NCI-H2107 treated with DMSO at 0.1 percent for 48 hours (cell line): ENCODE results near the gene PRMT6.
"Not testable (repeated sequence)": the region's sequence is repeated elsewhere in the genome, so short reads cannot be mapped to it uniquely, and the experiment has no call there.

Source experiments
- DNase-seq: peaks from one replicate; lab custom pipeline; 2025; ENCODE audit not compliant: unreplicated experiment; lab: John Stamatoyannopoulos, UW

PRMT6 gene

GRCh38 chr1:107056426-107057196, at the start of gene PRMT6:
PRMT6 (plus strand) TSS chr1:107056674; CDS start chr1:107056716, 42 bp downstream.
- peak; percentile 63 for DNase-seq

- DNase-seq, result no peak
These were observed 47.2 kb upstream of the PRMT6 start for GRCh38 chr1:107009281-107009680.

DNA sequence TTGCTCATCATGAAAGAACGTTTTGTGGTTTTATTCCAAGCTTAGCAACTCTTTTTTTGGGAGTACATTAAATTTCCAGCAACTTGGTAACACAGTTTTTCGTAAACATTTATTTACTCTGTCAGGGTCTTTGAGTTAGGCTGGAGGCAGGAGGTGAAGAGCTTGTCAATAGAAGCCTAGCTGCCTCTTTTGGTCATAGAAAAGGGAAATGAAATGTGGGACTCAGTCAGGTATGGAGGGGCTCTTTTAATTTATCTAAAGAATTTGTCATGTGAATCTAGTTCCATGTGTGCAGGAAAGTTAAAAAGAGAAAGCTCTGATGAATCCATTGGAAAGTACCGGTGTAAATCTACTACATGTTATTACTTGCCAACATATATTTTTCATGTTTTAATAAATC, 45.9 kb upstream of the PRMT6 start:
- DNase-seq, result no peak

GRCh38 chr1:107016376-107016978, 40.0 kb upstream of the PRMT6 start:
- DNase-seq, result no peak

DNA sequence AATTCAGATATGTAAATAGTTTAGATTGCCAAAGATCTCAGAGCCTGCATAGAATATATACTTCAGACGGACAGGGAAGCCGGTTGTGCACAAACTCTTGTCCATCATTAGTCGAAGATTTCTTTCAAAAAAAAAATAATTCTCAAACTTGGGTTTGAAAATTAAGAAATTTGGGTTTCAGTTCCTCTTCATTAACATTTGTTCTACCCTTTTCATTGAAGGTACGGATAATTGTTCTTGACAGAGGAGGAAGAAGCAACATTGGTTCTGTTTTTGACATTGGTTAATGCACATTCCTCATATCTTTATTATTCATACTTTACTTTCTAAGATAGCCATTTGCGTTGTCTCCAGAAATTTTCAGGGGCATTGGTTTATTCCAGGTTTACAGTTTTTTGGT, 38.0 kb upstream of the PRMT6 start:
- no peak for DNase-seq

GRCh38 chr1:107019166-107019565, 37.3 kb upstream of the PRMT6 start:
- no peak for DNase-seq

- DNase-seq, result not testable (repeated sequence)
These were observed 17.6 kb upstream of the PRMT6 start for GRCh38 chr1:107038874-107039273.

DNA sequence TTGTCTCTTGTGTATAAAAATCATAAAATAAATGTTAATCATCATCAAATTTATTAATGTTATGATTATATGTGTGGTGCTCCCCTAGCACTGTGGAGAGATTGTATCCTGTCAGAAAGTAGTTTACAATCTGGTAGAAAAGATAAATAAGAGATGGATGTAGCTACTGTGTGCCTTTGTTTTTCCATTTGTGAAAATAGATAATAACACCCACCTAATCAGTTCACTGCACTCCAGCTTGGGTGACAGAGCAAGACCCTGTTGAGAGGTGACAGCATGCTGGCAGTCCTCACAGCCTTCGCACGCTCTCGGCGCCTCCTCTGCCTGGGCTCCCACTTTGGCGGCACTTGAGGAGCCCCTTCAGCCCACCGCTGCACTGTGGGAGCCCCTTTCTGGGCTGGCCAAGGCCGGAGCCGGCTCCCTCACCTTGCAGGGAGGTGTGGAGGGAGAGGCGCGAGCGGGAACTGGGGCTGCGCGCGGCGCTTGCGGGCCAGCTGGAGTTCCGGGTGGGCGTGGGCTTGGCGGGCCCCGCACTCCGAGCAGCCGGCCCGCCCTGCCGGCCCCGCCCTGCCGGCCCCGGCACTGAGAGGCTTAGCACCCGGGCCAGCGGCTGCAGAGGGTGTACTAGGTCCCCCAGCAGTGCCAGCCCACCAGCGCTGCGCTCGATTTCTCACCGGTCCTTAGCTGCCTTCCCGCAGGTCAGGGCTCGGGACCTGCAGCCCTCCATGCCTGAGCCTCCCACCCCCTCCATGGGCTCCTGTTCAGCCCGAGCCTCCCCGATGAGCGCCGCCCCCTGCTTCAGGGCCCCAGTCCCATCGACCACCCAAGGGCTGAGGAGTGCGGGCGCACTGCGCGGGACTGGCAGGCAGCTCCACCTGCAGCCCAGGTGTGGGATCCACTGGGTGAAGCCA, 11.9 kb upstream of the PRMT6 start:
- not testable (repeated sequence) for DNase-seq

GRCh38 chr1:107047602-107048001, 8.9 kb upstream of the PRMT6 start:
- DNase-seq, result no peak

- no peak for DNase-seq
These were observed 8.2 kb upstream of the PRMT6 start for GRCh38 chr1:107048241-107048640.

GRCh38 chr1:107051266-107051665, 5.2 kb upstream of the PRMT6 start:
- DNase-seq, result no peak

GRCh38 chr1:107055919-107056425, 502 bp upstream of the PRMT6 start:
- DNase-seq, result not testable (repeated sequence)

DNA sequence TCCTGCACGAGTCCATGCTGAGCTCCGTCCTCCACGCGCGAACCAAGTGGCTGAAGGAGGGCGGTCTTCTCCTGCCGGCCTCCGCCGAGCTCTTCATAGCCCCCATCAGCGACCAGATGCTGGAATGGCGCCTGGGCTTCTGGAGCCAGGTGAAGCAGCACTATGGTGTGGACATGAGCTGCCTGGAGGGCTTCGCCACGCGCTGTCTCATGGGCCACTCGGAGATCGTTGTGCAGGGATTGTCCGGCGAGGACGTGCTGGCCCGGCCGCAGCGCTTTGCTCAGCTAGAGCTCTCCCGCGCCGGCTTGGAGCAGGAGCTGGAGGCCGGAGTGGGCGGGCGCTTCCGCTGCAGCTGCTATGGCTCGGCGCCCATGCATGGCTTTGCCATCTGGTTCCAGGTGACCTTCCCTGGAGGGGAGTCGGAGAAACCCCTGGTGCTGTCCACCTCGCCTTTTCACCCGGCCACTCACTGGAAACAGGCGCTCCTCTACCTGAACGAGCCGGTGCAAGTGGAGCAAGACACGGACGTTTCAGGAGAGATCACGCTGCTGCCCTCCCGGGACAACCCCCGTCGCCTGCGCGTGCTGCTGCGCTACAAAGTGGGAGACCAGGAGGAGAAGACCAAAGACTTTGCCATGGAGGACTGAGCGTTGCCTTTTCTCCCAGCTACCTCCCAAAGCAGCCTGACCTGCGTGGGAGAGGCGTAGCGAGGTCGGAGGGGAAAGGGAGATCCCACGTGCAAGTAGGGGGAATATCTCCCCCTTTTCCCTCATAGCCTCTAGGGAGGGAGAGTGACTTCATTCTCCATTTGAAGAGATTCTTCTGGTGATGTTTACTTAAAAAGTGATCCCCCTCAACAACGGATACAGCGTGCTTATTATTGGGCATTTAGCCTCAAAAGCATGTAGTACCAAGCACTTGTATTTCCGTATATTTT, 991 bp downstream of the PRMT6 start:
- peak; percentile 46 for DNase-seq

- no peak for DNase-seq
These were observed 2.0 kb downstream of the PRMT6 start for GRCh38 chr1:107058245-107059032.

DNA sequence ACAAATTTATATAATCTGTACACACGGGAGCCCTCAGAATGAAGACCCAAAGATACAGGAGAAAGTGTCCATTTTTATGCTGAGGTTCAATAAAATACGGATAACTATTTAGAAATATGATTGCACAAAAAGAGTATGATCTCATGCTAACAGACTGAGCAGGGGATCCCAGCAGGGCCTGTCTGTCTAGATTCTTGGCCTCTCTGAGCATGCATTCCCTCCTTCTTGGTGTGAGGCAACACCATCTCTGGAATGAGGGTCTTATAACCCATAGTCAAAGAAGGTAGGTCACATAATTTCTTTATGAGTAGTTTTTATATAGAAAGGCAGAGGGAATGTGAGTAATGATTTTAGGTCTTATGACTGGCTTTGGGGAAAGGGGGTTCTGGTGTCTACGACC, 5.4 kb downstream of the PRMT6 start:
- no peak for DNase-seq

- no peak for DNase-seq
These were observed 17.0 kb downstream of the PRMT6 start for GRCh38 chr1:107073493-107073892.

DNA sequence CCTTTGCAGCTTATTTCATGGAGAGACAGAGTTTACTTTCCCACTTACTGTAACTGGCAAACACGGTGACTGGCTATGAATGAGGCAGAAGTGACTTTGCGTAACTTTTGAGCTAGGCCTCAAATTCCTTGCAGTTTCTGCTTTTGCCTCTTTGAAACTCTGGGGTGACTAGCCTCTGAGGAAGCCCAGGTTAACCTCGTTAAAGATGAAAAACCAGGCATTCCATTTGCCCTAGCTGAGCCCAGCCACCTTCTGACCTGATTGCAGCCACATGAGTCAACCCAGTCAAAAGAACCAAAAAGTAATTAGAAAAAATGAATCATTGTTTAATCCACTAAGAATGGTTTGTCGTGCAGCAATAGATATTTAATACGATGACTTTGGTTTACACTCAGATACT, 20.4 kb downstream of the PRMT6 start:
- no peak for DNase-seq

DNA sequence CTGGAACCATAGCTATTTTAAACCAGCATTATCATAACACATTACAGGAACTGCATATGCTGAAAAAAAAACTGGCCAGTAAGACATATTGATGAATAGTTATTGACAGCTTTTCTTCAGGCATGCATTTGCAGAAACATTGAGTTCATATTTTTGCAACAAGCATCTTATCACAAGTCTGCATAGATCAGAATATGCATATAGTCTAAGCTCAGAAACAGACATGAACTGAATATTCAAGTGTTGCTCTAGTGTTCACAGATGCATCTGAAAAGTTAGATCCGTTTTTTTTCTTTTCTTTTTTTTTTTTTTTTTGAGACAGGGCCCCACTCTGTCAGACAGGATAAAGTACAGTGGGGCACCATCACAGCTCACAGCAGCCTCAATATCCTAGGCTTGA, 22.8 kb downstream of the PRMT6 start:
- no peak for DNase-seq

DNA sequence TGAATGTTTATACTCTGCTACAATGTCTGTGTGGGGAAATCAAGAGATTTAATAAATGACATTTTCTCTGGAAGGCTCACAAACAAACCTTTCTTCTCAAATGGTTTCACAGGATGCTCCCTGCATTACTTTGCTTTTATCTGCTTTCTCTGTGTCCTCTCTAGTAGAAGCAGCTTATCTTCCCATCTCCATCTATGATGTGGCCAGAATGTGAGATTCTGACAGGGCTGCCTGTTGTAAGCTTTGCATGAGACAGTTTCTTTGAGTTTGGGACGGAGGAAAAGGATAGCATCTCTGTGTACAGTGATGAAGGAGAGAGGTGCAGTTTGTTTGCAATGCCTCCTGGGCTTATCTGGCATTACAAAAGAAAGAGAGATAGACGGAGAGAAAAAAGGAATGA, 24.6 kb downstream of the PRMT6 start:
- DNase-seq, result no peak

DNA sequence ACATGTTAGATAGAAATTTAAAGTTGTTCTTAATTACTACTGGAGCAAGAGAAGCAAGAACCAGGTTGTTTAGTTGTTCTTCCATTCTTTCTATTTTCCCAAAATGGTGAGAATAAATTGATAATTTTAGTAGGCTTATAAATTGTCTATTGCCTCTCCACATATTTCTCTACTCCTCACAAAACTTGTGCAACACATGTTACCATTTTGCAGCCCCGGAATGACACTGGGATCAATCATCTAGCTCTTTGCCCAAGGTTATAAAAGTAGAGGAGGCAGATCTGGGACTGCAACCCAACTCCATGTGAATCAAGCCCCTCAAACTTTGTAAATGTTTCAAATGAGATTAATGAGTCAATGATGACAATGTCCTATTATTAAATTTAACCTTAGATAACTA, 34.9 kb downstream of the PRMT6 start:
- no peak for DNase-seq
